ENCODE data around the gene ENTPD6. TPM values are rescaled to one million over a fixed set of nuclear protein-coding genes. Genes with fewer than 3 reads are reported as not detected.
A peak's percentile ranks its signal among the peaks of the same experiment; 100 is the strongest.

The ENTPD6 gene
- total RNA-seq, 1 donor from 2014 or later, result 44.4 TPM

GRCh38 chr20:25148982-25149846 lies 46.3 kb upstream of the ENTPD6 start:
- H3K9me3 Mint-ChIP-seq, result no peaks in the 10 kb centered on the region
- ATAC-seq (ENCODE audit: low read depth) (no peak), DNase-seq (no peak)
- TF ChIP-seq CTCF (IDR thresholded peaks at IDR 0.05), result no peak
- H3K27me3 Mint-ChIP-seq, result peaks cover 24% of the 10 kb centered on the region
- POLR2A ChIA-PET, result no interaction called here
- CTCF ChIA-PET, result no interaction called here
- no peak overlapping the region for H3K27ac Mint-ChIP-seq
- peak overlapping the region; percentile 86 for H3K4me3 Mint-ChIP-seq
- peaks cover 6% of the 10 kb centered on the region for H3K4me1 Mint-ChIP-seq
- intact Hi-C loops (cut with micrococcal nuclease), result no loop called here
- H3K36me3 Mint-ChIP-seq (ENCODE audit: low read depth), result no peaks in the 10 kb centered on the region

GRCh38 chr20:25150016-25150415 lies 45.5 kb upstream of the ENTPD6 start:
- no peak for ATAC-seq (ENCODE audit: low read depth)
- Mint-ChIP-seq H3K4me3 (no peak overlapping the region), H3K27ac (no peak overlapping the region), H3K27me3 (peaks cover 18% of the 10 kb centered on the region), H3K9me3 (no peaks in the 10 kb centered on the region), H3K4me1 (peaks cover 6% of the 10 kb centered on the region), H3K36me3 (ENCODE audit: low read depth) (no peaks in the 10 kb centered on the region)
- TF ChIP-seq CTCF (IDR thresholded peaks at IDR 0.05), result no peak
- intact Hi-C loops (cut with micrococcal nuclease), result no loop called here
- POLR2A ChIA-PET, result no interaction called here
- CTCF ChIA-PET, result no interaction called here
- no peak for DNase-seq

- Mint-ChIP-seq H3K27ac (no peak overlapping the region), H3K36me3 (ENCODE audit: low read depth) (no peaks in the 10 kb centered on the region), H3K27me3 (peaks cover 14% of the 10 kb centered on the region), H3K4me3 (no peak overlapping the region), H3K9me3 (no peaks in the 10 kb centered on the region), H3K4me1 (peaks cover 5% of the 10 kb centered on the region)
- ATAC-seq (ENCODE audit: low read depth) (no peak), DNase-seq (no peak)
- TF ChIP-seq CTCF (IDR thresholded peaks at IDR 0.05), result no peak
- POLR2A ChIA-PET, result no interaction called here
- intact Hi-C loops (cut with micrococcal nuclease), result no loop called here
- CTCF ChIA-PET, result no interaction called here
Measured at GRCh38 chr20:25158043-25158442, 37.5 kb upstream of the ENTPD6 start.

GRCh38 chr20:25160467-25160866 lies 35.0 kb upstream of the ENTPD6 start:
- H3K4me3 Mint-ChIP-seq, result no peak overlapping the region
- no peaks in the 10 kb centered on the region for H3K36me3 Mint-ChIP-seq (ENCODE audit: low read depth)
- H3K4me1 Mint-ChIP-seq, result peaks cover 5% of the 10 kb centered on the region
- POLR2A ChIA-PET, result no interaction called here
- DNase-seq, result no peak
- H3K27ac Mint-ChIP-seq, result no peak overlapping the region
- H3K27me3 Mint-ChIP-seq, result peaks cover 23% of the 10 kb centered on the region
- intact Hi-C loops (cut with micrococcal nuclease), result no loop called here
- TF ChIP-seq CTCF (IDR thresholded peaks at IDR 0.05), result no peak
- no peaks in the 10 kb centered on the region for H3K9me3 Mint-ChIP-seq
- ATAC-seq (ENCODE audit: low read depth), result no peak
- CTCF ChIA-PET, result no interaction called here

GRCh38 chr20:25160897-25161296 lies 34.6 kb upstream of the ENTPD6 start:
- H3K9me3 Mint-ChIP-seq, result no peaks in the 10 kb centered on the region
- intact Hi-C loops (cut with micrococcal nuclease), result no loop called here
- ChIA-PET CTCF (no interaction called here), POLR2A (no interaction called here)
- H3K27ac Mint-ChIP-seq, result no peak overlapping the region
- H3K4me3 Mint-ChIP-seq, result no peak overlapping the region
- DNase-seq (no peak), ATAC-seq (ENCODE audit: low read depth) (no peak)
- peaks cover 5% of the 10 kb centered on the region for H3K4me1 Mint-ChIP-seq
- peaks cover 23% of the 10 kb centered on the region for H3K27me3 Mint-ChIP-seq
- no peak for TF ChIP-seq CTCF (IDR thresholded peaks at IDR 0.05)
- no peaks in the 10 kb centered on the region for H3K36me3 Mint-ChIP-seq (ENCODE audit: low read depth)

Measured in activated B cell treated with CpG ODN at 0.5 μM for 24 hours (primary cell).